ENCODE results near the gene GTF2H1.

Gene GTF2H1

GRCh38 chr11:18321969-18322711 lies at the start of gene GTF2H1, which contains the start of gene HPS5:
Gene GTF2H1 (plus strand): TSS chr11:18322567. CDS start chr11:18333075, 10,508 bp downstream.
Gene HPS5 (minus strand): TSS chr11:18322140. CDS start chr11:18317858, 4,282 bp downstream.
- in situ Hi-C loops (cut with MboI; ENCODE audit: low sequenced_read_pairs), result no loop called here

- in situ Hi-C loops (cut with MboI; ENCODE audit: low sequenced_read_pairs), result no loop called here
Measured at GRCh38 chr11:18277565-18278271, 44.6 kb upstream of the GTF2H1 start.

- in situ Hi-C loops (cut with MboI; ENCODE audit: low sequenced_read_pairs), result no loop called here
Measured at GRCh38 chr11:18280438-18281045, 41.8 kb upstream of the GTF2H1 start.

DNA sequence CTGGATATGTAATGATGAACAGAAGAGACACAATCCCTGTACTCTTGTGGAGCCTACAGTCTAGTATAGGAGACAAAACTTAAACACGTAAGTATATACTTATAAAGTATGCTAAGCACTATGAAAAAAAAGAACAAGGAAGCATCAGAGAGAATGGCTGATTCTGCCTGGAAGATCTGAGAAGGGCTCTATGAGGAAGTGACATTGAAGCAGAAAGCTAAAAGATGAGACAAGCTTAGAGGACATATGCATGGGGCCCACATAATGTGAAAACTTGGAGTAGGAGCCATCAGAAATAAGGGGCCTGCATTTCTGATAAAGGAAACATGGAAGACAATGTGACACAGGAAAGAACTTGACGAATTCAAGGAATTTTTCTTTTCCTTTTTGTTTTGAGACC lies 39.7 kb upstream of the GTF2H1 start:
- in situ Hi-C loops (cut with MboI; ENCODE audit: low sequenced_read_pairs), result no loop called here

DNA sequence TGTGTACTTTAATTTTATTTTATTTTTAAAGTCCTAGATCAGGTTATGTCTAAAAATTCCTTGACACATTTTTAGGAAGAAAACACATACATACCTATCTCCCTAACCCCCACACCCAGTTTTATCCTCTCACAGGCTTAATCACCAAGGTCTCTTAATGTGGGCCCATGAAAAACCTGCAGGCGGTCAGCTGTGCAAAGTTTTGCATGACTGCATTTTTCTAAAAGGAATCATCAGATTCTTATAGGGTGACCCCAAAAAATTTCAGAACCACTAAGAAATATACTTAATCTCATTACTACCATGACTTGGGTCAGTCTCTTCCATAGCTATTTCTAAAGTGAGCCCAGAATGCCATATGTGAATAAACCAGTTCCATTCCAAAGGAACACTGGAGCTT lies 36.5 kb upstream of the GTF2H1 start:
- in situ Hi-C loops (cut with MboI; ENCODE audit: low sequenced_read_pairs), result no loop called here

- in situ Hi-C loops (cut with MboI; ENCODE audit: low sequenced_read_pairs), result no loop called here
Measured at GRCh38 chr11:18288911-18289310, 33.5 kb upstream of the GTF2H1 start.

- in situ Hi-C loops (cut with MboI; ENCODE audit: low sequenced_read_pairs), result no loop called here
Measured at GRCh38 chr11:18294862-18295261, 27.5 kb upstream of the GTF2H1 start.

DNA sequence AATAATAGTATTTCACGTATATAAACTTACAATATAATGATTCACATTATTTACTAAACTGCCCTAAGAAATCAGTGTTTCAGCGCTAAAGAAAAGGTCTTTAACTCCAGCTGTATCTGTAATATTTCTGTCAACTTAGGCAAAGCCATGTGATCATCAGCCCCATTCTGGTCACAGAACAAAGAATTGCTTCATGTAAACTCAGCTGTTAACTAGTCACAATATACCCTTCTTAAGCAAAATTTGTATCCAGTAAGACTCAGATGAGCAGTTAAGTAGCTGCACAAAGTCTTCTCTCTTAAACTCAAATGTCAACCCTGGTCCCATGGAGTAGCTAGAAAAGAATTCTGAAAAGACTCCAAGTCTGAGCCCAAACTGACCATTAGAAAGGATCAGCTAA lies 27.1 kb upstream of the GTF2H1 start:
- in situ Hi-C loops (cut with MboI; ENCODE audit: low sequenced_read_pairs), result no loop called here

GRCh38 chr11:18299721-18300120 lies 22.6 kb upstream of the GTF2H1 start:
- in situ Hi-C loops (cut with MboI; ENCODE audit: low sequenced_read_pairs), result no loop called here

DNA sequence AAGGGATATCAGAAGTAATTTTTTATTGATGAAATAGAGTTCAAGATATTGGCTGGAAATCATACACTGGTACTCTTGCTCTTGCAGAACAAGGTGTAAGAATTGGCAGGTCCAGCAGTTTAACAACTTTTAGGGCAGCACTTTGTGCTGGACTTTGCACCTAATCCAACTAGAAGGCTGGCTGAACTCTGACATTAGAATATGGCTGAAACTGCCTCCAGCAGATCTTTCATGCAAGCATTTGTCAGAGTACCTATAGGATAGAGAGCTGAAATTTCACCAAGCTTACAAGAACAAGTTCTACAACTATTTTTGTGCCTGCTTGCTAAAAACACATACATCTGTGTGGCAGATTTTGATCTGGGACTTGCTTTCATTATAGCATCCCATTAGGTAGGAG lies 17.6 kb upstream of the GTF2H1 start:
- in situ Hi-C loops (cut with MboI; ENCODE audit: low sequenced_read_pairs), result no loop called here

- in situ Hi-C loops (cut with MboI; ENCODE audit: low sequenced_read_pairs), result no loop called here
Measured at GRCh38 chr11:18307461-18308139, 14.8 kb upstream of the GTF2H1 start.

GRCh38 chr11:18308242-18308641 lies 14.1 kb upstream of the GTF2H1 start:
- in situ Hi-C loops (cut with MboI; ENCODE audit: low sequenced_read_pairs), result no loop called here

GRCh38 chr11:18309691-18310090 lies 12.7 kb upstream of the GTF2H1 start:
- in situ Hi-C loops (cut with MboI; ENCODE audit: low sequenced_read_pairs), result no loop called here

- in situ Hi-C loops (cut with MboI; ENCODE audit: low sequenced_read_pairs), result no loop called here
Measured at GRCh38 chr11:18310800-18311340, 11.5 kb upstream of the GTF2H1 start.

GRCh38 chr11:18312012-18312411 lies 10.4 kb upstream of the GTF2H1 start:
- in situ Hi-C loops (cut with MboI; ENCODE audit: low sequenced_read_pairs), result no loop called here

- in situ Hi-C loops (cut with MboI; ENCODE audit: low sequenced_read_pairs), result no loop called here
Measured at GRCh38 chr11:18312663-18313420, 9.5 kb upstream of the GTF2H1 start.

GRCh38 chr11:18313965-18314763 lies 8.2 kb upstream of the GTF2H1 start:
- in situ Hi-C loops (cut with MboI; ENCODE audit: low sequenced_read_pairs), result no loop called here

DNA sequence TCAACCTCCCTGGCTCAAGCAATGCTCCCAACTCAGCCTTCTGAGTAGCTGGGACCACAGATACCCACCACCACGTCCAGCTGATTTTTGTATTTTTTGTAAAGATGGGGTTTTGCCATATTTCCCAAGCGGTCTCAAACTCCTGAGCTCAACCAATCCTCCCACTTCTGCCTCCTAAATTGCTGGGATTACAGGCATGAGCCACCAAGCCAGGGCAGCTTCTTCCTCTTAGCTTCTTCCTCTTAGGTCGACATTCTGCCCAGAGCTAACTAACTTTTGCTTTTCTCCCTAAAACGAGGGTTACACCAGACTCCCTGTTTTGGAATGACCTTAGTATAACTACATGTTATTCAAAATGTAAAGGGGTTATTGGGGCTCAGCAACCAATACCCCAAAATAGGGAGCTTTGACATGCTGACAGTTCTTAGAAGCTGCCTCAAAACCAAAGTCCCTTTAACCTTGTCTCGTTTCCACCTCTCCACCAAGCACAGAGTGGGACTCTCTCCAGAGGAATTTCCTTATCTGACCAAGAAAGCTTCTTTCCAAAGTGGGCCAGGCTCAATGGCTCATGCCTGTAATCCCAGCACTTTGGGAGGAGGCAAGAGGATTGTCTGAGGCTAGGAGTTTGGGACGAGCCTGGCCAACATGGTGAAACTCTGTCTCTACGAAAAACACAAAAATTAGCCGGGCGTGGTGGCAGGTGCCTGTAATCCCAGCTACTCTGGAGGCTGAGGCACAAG lies 7.4 kb upstream of the GTF2H1 start:
- in situ Hi-C loops (cut with MboI; ENCODE audit: low sequenced_read_pairs), result no loop called here

DNA sequence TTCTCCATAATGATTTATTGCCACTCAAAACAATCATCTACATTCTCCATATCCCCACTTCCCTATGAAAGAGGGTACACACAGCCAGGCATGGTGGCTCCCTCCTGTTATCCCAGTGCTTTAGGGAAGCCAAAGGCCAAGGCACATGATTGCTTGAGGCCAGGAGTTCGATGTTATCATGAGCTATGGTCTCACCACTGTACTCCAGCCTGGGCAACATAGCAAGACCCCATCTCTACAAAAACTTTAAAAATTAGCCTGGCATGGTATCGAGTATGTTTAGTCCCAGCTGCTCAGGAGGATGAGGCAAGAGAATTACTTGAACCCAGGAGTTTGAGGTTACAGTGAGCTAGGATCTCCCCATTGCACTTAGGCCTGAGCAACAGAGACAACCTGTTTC lies 6.5 kb upstream of the GTF2H1 start:
- in situ Hi-C loops (cut with MboI; ENCODE audit: low sequenced_read_pairs), result no loop called here

Data from hTERT RPE-1 (cell line).